Activated T-helper 2 cell treated with anti-CD3 and anti-CD28 coated beads, Interferon-gamma antibody, Interleukin-2, Interleukin-4, amounts not matched to agents 10 μg/mL and 5 μg/mL and 100 μg/mL, durations not matched to agents 14 hours and 24 hours and 36 hours (primary cell): ENCODE measurements around the gene PARVA. TPM values are rescaled to one million over a fixed set of nuclear protein-coding genes. Genes with fewer than 3 reads are reported as not detected.

Experiments
- DNase-seq: peaks from one replicate; pipeline ENCODE4 v3.0.0; 2021; ENCODE audit warnings: low spot score
- H3K27ac Mint-ChIP-seq: one replicate; pipeline ENCODE4 v1.8.0; 2021; ENCODE audit warnings: mixed read lengths
- H3K27me3 Mint-ChIP-seq: one replicate; pipeline ENCODE4 v1.8.0; 2021; ENCODE audit warnings: low read depth, mixed read lengths
- H3K36me3 Mint-ChIP-seq: one replicate; pipeline ENCODE4 v1.8.0; 2021; ENCODE audit warnings: low read depth, mixed read lengths
- H3K4me1 Mint-ChIP-seq: one replicate; pipeline ENCODE4 v1.8.0; 2021; ENCODE audit warnings: low read depth, mixed read lengths
- H3K4me3 Mint-ChIP-seq: one replicate; pipeline ENCODE4 v1.8.0; 2021; ENCODE audit warnings: low read depth, mild to moderate bottlenecking, moderate library complexity, mixed read lengths
- H3K9me3 Mint-ChIP-seq: one replicate; pipeline ENCODE4 v1.8.0; 2021; ENCODE audit warnings: mixed read lengths
- intact Hi-C: fragments of 100-400 bp; cut with micrococcal nuclease; formaldehyde crosslinking; loops from one replicate; pipeline ENCODE4 v1.15.1; 2023
- total RNA-seq: library from RNA; stranded (reverse); gene quantifications from 2 replicates; pipeline ENCODE4 v1.2.3, GENCODE V29; 2022

The PARVA gene
- total RNA-seq, 1 donor from 2014 or later: not detected

GRCh38 chr11:12542186-12542935, 165.0 kb downstream of the PARVA start:
- Mint-ChIP-seq H3K9me3 (no peaks in the 10 kb centered on the region), H3K27me3 (no peaks in the 10 kb centered on the region), H3K36me3 (no peaks in the 10 kb centered on the region), H3K4me1 (no peaks in the 10 kb centered on the region), H3K4me3 (no peak overlapping the region), H3K27ac (no peak overlapping the region)
- intact Hi-C loops: no loop called here
- no peak for DNase-seq

GRCh38 chr11:12543596-12544415, 166.4 kb downstream of the PARVA start:
- Mint-ChIP-seq H3K27me3 (no peaks in the 10 kb centered on the region), H3K27ac (no peak overlapping the region)
- DNase-seq: no peak

GRCh38 chr11:12544986-12545775, 167.8 kb downstream of the PARVA start:
- H3K27ac Mint-ChIP-seq: no peak overlapping the region
- intact Hi-C loops: no loop called here
- H3K36me3 Mint-ChIP-seq: no peaks in the 10 kb centered on the region
- H3K9me3 Mint-ChIP-seq: no peaks in the 10 kb centered on the region
- H3K4me3 Mint-ChIP-seq: no peak overlapping the region
- H3K4me1 Mint-ChIP-seq: no peaks in the 10 kb centered on the region
- no peaks in the 10 kb centered on the region for H3K27me3 Mint-ChIP-seq
- DNase-seq: no peak

More at GRCh38 chr11:12543596-12544415, 166.4 kb downstream of the PARVA start:
- H3K4me1 Mint-ChIP-seq: no peaks in the 10 kb centered on the region
- H3K4me3 Mint-ChIP-seq: no peak overlapping the region
- no peaks in the 10 kb centered on the region for H3K36me3 Mint-ChIP-seq
- intact Hi-C loops: no loop called here
- H3K9me3 Mint-ChIP-seq: no peaks in the 10 kb centered on the region

- no peaks in the 10 kb centered on the region for H3K27me3 Mint-ChIP-seq
- no peak overlapping the region for H3K27ac Mint-ChIP-seq
- no peaks in the 10 kb centered on the region for H3K9me3 Mint-ChIP-seq
- DNase-seq: no peak
- no peaks in the 10 kb centered on the region for H3K36me3 Mint-ChIP-seq
- no peak overlapping the region for H3K4me3 Mint-ChIP-seq
- intact Hi-C loops: no loop called here
- no peaks in the 10 kb centered on the region for H3K4me1 Mint-ChIP-seq
Observed at GRCh38 chr11:12546122-12546521, 168.8 kb downstream of the PARVA start.

GRCh38 chr11:12546660-12547059, 169.3 kb downstream of the PARVA start:
- Mint-ChIP-seq H3K27ac (no peak overlapping the region), H3K4me3 (no peak overlapping the region), H3K27me3 (no peaks in the 10 kb centered on the region), H3K36me3 (no peaks in the 10 kb centered on the region), H3K4me1 (no peaks in the 10 kb centered on the region), H3K9me3 (no peaks in the 10 kb centered on the region)
- DNase-seq: no peak
- intact Hi-C loops: no loop called here

GRCh38 chr11:12547953-12548650, 170.7 kb downstream of the PARVA start:
- Mint-ChIP-seq H3K36me3 (no peaks in the 10 kb centered on the region), H3K4me1 (no peaks in the 10 kb centered on the region), H3K9me3 (no peaks in the 10 kb centered on the region), H3K27me3 (no peaks in the 10 kb centered on the region), H3K27ac (no peak overlapping the region), H3K4me3 (no peak overlapping the region)
- intact Hi-C loops: no loop called here
- no peak for DNase-seq

- no peaks in the 10 kb centered on the region for H3K9me3 Mint-ChIP-seq
- no peaks in the 10 kb centered on the region for H3K4me1 Mint-ChIP-seq
- peaks cover 10% of the 10 kb centered on the region for H3K27me3 Mint-ChIP-seq
- H3K4me3 Mint-ChIP-seq: no peak overlapping the region
- DNase-seq: no peak
- H3K27ac Mint-ChIP-seq: no peak overlapping the region
- H3K36me3 Mint-ChIP-seq: no peaks in the 10 kb centered on the region
- intact Hi-C loops: no loop called here
Observed at GRCh38 chr11:12552692-12553091, 175.3 kb downstream of the PARVA start.

GRCh38 chr11:12554122-12554521, 176.8 kb downstream of the PARVA start:
- H3K4me3 Mint-ChIP-seq: no peak overlapping the region
- H3K27ac Mint-ChIP-seq: no peak overlapping the region
- no peaks in the 10 kb centered on the region for H3K4me1 Mint-ChIP-seq
- no peaks in the 10 kb centered on the region for H3K9me3 Mint-ChIP-seq
- intact Hi-C loops: no loop called here
- H3K36me3 Mint-ChIP-seq: no peaks in the 10 kb centered on the region
- DNase-seq: no peak
- H3K27me3 Mint-ChIP-seq: peaks cover 10% of the 10 kb centered on the region

GRCh38 chr11:12556155-12556554, 178.8 kb downstream of the PARVA start:
- no peak overlapping the region for H3K4me3 Mint-ChIP-seq
- DNase-seq: no peak
- H3K27ac Mint-ChIP-seq: no peak overlapping the region
- H3K36me3 Mint-ChIP-seq: no peaks in the 10 kb centered on the region
- H3K27me3 Mint-ChIP-seq: peaks cover 13% of the 10 kb centered on the region
- intact Hi-C loops: no loop called here
- H3K4me1 Mint-ChIP-seq: no peaks in the 10 kb centered on the region
- no peaks in the 10 kb centered on the region for H3K9me3 Mint-ChIP-seq

- Mint-ChIP-seq H3K9me3 (no peaks in the 10 kb centered on the region), H3K4me1 (no peaks in the 10 kb centered on the region), H3K36me3 (no peaks in the 10 kb centered on the region), H3K4me3 (no peak overlapping the region), H3K27me3 (peaks cover 14% of the 10 kb centered on the region), H3K27ac (no peak overlapping the region)
- DNase-seq: no peak
- intact Hi-C loops: no loop called here
Observed at GRCh38 chr11:12556788-12557384, 179.5 kb downstream of the PARVA start.

- Mint-ChIP-seq H3K36me3 (no peaks in the 10 kb centered on the region), H3K4me3 (no peak overlapping the region), H3K27ac (no peak overlapping the region), H3K4me1 (no peaks in the 10 kb centered on the region), H3K9me3 (no peaks in the 10 kb centered on the region), H3K27me3 (peaks cover 15% of the 10 kb centered on the region)
- no peak for DNase-seq
- intact Hi-C loops: no loop called here
Observed at GRCh38 chr11:12559011-12559410, 181.6 kb downstream of the PARVA start.

GRCh38 chr11:12560362-12560761, 183.0 kb downstream of the PARVA start:
- DNase-seq: no peak
- H3K27me3 Mint-ChIP-seq: peaks cover 9% of the 10 kb centered on the region
- no peaks in the 10 kb centered on the region for H3K36me3 Mint-ChIP-seq
- H3K4me3 Mint-ChIP-seq: no peak overlapping the region
- intact Hi-C loops: no loop called here
- H3K27ac Mint-ChIP-seq: no peak overlapping the region
- H3K9me3 Mint-ChIP-seq: no peaks in the 10 kb centered on the region
- no peaks in the 10 kb centered on the region for H3K4me1 Mint-ChIP-seq
